GM18526 (cell line): ENCODE data around the gene SYNPO.

Source experiments
- POLR2A ChIP-seq: IDR thresholded peaks from 3 replicates; pipeline ENCODE4 v1.6.1; 2011; ENCODE audit not compliant: insufficient read length; ENCODE audit errors: extremely low read depth

SYNPO gene

GRCh38 chr5:150662731-150663516, 22.5 kb downstream of the SYNPO start:
- no peak for TF ChIP-seq POLR2A

DNA sequence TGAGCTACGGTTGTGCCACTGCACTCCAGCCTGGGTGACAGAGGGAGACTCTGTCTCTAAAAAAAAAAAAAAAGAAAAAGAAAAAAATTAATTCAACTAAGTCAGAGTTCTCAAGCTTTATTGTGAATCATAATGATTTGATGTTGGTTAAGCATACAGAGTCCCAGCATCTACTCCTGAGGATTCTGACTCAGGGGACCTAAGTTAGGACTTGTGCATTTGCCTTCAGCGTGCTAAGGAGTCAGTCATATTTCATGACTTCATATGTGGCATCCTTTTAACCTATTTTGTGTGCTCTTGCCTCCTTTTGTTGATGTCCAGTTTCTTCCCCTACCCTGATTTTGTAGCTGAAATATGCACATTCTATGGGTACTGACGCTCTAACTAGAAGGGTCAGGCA, 23.5 kb downstream of the SYNPO start:
- TF ChIP-seq POLR2A, result no peak

DNA sequence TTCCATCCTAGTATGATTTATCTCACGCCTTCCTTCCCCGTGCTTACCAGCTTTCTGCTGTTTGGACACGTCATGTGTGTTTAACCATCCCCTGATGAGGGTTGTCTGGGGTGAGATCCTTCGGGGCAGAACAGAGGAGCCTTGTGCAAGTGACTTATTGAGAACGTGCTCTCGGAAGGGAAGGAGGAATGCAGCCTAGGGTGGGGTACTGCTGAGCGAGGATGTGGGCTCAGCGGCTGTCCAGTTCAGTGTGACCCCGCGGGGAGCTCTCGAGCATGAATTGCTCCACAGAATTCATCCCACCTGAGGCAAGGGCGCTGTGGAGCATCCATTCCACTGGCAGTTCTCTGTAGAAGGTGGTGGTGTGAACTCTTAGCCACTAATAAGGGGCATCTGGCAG, 24.6 kb downstream of the SYNPO start:
- TF ChIP-seq POLR2A, result no peak

DNA sequence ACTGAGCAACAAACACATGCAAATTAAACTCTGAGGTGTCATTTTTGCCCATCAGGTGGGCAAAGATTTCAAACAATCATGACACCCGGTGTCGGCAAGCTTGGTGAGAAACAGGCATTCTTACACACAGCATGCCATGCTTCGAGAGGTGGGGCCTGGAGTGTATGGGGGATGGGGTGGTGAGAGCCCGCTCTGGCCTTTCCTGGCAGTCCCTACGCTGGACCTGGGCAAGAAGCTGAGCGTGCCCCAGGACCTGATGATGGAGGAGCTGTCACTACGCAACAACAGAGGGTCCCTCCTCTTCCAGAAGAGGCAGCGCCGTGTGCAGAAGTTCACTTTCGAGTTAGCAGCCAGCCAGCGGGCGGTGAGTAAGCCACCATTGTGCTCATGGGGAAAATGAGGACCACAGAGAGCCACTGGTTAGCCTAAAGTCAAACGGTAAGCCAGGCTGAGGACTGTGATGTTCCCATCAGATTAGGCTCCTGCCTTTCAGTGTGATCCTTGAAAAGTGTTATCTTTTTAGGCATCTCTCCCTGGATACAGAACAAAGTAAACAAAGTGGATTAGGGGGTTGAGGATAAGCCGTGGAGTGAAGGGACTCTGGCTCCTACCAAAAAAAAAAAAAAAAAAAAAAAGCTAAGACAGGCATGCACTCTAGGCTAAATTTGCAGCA, 30.0 kb downstream of the SYNPO start:
- TF ChIP-seq POLR2A, result no peak

DNA sequence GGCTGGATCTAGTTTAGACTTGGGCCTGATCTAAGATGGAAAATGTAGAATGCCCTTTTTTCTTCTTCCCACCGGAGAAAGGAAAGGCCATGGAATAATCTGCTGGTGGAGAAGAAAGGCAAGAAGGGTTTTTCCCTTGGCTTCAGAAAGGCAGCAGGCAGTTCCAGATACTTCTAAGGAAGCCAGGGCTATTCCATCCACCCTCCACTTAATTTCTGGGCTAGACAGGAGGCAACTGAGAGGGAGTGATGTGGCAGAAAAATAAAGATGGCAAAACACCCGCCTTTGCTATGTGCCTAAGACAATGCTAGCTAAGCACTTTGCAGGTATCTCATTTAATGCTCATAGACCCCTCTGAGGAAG, 30.5 kb downstream of the SYNPO start:
- no peak for TF ChIP-seq POLR2A

GRCh38 chr5:150671509-150672236, 31.2 kb downstream of the SYNPO start:
- no peak for TF ChIP-seq POLR2A

DNA sequence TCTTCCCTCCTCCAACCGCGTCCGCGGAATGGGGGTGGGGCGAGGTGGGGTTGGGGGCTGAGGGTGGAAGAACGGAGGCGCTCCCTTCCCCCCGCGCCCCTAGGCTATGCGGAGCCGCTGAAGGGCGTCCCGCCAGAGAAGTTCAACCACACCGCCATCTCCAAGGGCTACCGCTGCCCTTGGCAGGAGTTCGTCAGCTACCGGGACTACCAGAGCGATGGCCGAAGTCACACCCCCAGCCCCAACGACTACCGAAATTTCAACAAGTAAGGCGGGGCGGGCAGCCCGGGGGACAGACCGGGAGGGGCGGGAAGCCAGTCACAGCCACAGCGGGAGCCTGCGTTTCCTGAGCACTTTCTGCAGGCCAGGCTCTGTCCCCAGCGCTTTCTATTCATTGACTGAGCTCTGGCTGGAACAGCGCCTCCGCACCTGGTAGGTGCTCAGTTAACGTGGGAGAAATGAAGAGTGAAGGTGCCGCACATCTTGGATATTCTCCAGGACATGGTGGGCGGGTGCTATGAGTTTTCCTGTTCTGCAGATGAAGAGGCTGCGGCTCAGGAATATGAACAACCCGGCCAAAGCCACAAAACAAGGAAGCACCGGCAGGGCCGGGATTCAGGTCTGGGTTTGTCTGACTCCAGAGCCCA, 31.9 kb downstream of the SYNPO start:
- TF ChIP-seq POLR2A, result no peak

DNA sequence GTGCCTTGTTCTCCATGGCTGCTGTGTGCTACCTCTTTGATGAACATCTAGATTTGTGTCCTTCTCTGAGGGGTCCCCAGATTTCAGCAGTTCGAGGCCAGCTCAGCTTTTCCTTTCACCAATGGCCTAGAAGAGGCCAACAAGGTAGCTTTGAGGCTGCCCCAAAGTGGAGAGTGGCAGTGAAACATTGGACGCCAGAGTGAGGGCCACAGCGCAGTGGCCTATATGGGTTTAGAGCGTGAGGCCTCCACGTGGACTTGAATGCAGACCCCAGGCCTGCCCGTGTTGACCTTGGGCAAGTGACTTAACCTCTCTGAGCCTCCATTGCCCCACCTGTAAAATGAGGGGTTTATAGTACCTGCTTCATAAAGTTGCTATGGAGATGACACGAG, 32.4 kb downstream of the SYNPO start:
- no peak for TF ChIP-seq POLR2A

DNA sequence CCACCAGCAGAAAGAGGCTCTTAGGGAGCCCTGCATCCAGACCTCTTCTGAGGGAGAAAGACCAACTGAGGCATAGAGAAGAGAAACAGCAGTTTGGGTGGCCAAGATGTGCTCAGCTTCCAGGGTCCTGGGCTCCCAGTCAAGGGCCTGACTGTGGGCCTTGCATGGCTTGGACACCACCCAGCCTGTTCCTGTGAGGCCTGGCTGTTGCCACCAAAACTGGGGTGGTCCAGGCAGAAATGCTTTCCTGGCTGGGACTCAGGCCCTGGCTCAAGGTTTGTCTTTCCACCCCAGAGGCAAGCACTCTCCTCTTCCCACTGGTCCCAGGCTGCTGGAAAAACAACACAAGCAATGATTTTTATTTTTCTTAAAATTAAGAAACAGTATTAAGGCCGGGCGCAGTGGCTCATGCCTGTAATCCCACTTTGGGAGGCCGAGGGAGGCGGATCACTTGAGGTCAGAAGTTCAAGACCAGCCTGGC, 33.9 kb downstream of the SYNPO start:
- no peak for TF ChIP-seq POLR2A

- TF ChIP-seq POLR2A, result no peak
These were observed 34.6 kb downstream of the SYNPO start for GRCh38 chr5:150675069-150675468.

DNA sequence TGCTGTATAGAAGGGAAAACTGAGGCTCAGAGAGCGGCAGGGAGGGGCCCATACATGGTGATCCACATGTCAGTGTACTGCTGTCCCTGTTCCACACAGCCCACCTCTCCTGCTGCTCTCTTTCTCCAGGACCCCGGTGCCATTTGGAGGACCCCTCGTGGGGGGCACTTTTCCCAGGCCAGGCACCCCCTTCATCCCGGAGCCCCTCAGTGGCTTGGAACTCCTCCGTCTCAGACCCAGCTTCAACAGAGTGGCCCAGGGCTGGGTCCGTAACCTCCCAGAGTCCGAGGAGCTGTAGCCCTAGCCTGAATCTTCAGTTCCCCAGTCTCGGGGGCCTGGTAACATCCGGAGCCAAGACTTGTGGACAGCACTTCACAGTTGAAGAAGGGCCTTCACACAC, 36.1 kb downstream of the SYNPO start:
- no peak for TF ChIP-seq POLR2A

- TF ChIP-seq POLR2A, result no peak
These were observed 48.7 kb downstream of the SYNPO start for GRCh38 chr5:150689120-150689519.

- TF ChIP-seq POLR2A, result no peak
These were observed 50.3 kb downstream of the SYNPO start for GRCh38 chr5:150690760-150691159.

DNA sequence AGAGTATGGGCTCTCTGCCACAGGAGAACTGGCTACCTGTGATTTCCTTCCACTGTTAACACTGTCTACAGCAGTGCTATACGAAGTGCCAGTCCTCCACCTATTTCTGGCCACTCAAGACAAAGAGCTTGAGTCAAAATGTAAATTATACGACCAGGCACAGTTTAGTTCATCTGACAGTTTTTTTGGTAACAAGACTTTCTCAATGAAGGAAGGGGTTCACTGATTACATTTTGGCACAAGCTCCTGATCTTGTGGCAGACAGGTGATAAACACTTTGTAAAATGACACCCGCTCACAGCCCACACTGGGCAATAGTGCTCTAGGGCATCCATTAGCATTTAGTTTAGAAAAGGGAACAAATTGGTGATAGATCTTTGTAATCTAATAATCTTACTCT, 51.8 kb downstream of the SYNPO start:
- no peak for TF ChIP-seq POLR2A

DNA sequence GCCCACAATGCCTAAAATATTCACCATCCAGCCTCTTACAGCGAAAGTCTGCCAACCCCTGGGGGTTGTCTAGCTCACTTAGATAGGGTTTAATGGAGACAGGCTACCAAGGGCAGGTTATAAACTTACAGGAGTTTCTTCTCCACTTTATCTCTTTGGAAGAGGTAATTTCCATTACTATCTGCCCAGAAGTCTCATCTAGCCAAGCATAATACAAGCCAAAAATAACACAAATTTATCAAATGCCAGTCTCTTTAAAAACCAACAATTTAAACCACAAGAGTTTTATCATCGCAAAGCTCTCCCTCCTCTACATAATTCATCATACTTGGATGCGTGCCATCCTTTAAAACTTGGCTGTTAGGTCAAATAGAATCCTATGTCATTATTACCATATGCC, 54.2 kb downstream of the SYNPO start:
- no peak for TF ChIP-seq POLR2A

- no peak for TF ChIP-seq POLR2A
These were observed 59.8 kb downstream of the SYNPO start for GRCh38 chr5:150700246-150700593.
